OCI-LY3 (cell line): ENCODE results near the gene GNS.

ENCODE experiments used
- H2AFZ ChIP-seq: fragments of 200-600, 300-600 bp; shearing (Covaris generic); 2 replicates; pipeline ENCODE4 v1.6.0; 2014; ENCODE audit warnings: antibody characterized with exemption, low read depth, low read length
- H3K27ac ChIP-seq: fragments of 200-600, 300-600 bp; sonication (generic); 2 replicates; pipeline ENCODE4 v1.5.1; 2014; ENCODE audit warnings: mild to moderate bottlenecking, low read length, moderate library complexity, mixed read lengths
- H3K27me3 ChIP-seq: fragments of 200-600, 300-600 bp; sonication (generic); 2 replicates; pipeline ENCODE4 v1.6.1; 2014; ENCODE audit warnings: low read depth, low read length, mixed read lengths
- H3K36me3 ChIP-seq: fragments of 200-600, 300-600 bp; sonication (generic); replicated peaks from 2 replicates; pipeline ENCODE3; 2014; ENCODE audit warnings: low read depth, low read length, mixed read lengths
- H3K4me1 ChIP-seq: fragments of 300-600, 200-600 bp; sonication (generic); 2 replicates; pipeline ENCODE4 v1.6.1; 2014; ENCODE audit warnings: low read length, mixed read lengths
- H3K4me2 ChIP-seq: fragments of 200-600, 300-600 bp; sonication (generic); 2 replicates; pipeline ENCODE4 v1.6.1; 2014; ENCODE audit warnings: low read length, mixed read lengths
- H3K4me3 ChIP-seq: fragments of 300-600, 200-600 bp; sonication (generic); 2 replicates; pipeline ENCODE4 v1.5.1; 2014; ENCODE audit warnings: antibody characterized with exemption, mild to moderate bottlenecking, low read length, moderate library complexity
- H3K79me2 ChIP-seq: fragments of 300-600, 200-600 bp; shearing (Covaris generic); 2 replicates; pipeline ENCODE4 v1.6.1; 2014; ENCODE audit warnings: mild to moderate bottlenecking, low read length, mixed read lengths
- H3K9ac ChIP-seq: fragments of 300-600, 200-600 bp; shearing (Covaris generic); 2 replicates; pipeline ENCODE4 v1.6.0; 2014; ENCODE audit warnings: mild to moderate bottlenecking, low read length, moderate library complexity
- H3K9me3 ChIP-seq: fragments of 200-600, 300-600 bp; shearing (Covaris generic); 2 replicates; pipeline ENCODE4 v1.6.1; 2014; ENCODE audit warnings: low read length, mixed read lengths; ENCODE audit not compliant: insufficient read depth
- H4K20me1 ChIP-seq: fragments of 200-600, 300-600 bp; sonication (generic); 2 replicates; pipeline ENCODE4 v1.6.1; 2016; ENCODE audit warnings: low read length, mixed read lengths; ENCODE audit not compliant: insufficient read depth
- CTCF ChIP-seq: fragments of 200-600, 300-600 bp; sonication (generic); IDR thresholded peaks from 2 replicates; pipeline ENCODE4 v1.5.1; 2014; ENCODE audit warnings: antibody characterized with exemption, low read length, low read depth
- EZH2phosphoT487 ChIP-seq: fragments of 200-600 bp; shearing (Covaris generic); IDR thresholded peaks from 2 replicates; pipeline ENCODE4 v1.6.1; 2018; ENCODE audit warnings: antibody characterized with exemption, mixed run types, low read depth

The GNS gene

GRCh38 chr12:64723630-64724029, 35.6 kb downstream of the GNS start:
- Histone ChIP-seq H3K27me3 (no peaks in the 10 kb centered on the region), H3K9ac (no peak overlapping the region), H3K4me1 (no peaks in the 10 kb centered on the region), H3K27ac (no peak overlapping the region), H3K9me3 (no peaks in the 10 kb centered on the region), H4K20me1 (no peaks in the 10 kb centered on the region), H2AFZ (no peak overlapping the region), H3K79me2 (no peaks in the 10 kb centered on the region), H3K36me3 (peaks cover 2% of the 10 kb centered on the region), H3K4me2 (no peak overlapping the region), H3K4me3 (no peak overlapping the region)
- TF ChIP-seq EZH2phosphoT487: no peak
- no peak for TF ChIP-seq CTCF

GRCh38 chr12:64722835-64723234, 36.4 kb downstream of the GNS start:
- Histone ChIP-seq H3K4me3 (no peak overlapping the region), H3K27me3 (no peaks in the 10 kb centered on the region), H3K4me2 (no peak overlapping the region), H3K27ac (no peak overlapping the region), H3K36me3 (peaks cover 2% of the 10 kb centered on the region), H3K79me2 (no peaks in the 10 kb centered on the region), H2AFZ (no peak overlapping the region), H3K9me3 (no peaks in the 10 kb centered on the region), H4K20me1 (no peaks in the 10 kb centered on the region), H3K9ac (no peak overlapping the region), H3K4me1 (no peaks in the 10 kb centered on the region)
- TF ChIP-seq CTCF: no peak
- TF ChIP-seq EZH2phosphoT487: no peak

- Histone ChIP-seq H3K4me1 (no peaks in the 10 kb centered on the region), H4K20me1 (no peaks in the 10 kb centered on the region), H3K9ac (no peak overlapping the region), H3K4me2 (no peak overlapping the region), H3K27me3 (no peaks in the 10 kb centered on the region), H3K9me3 (no peaks in the 10 kb centered on the region), H3K36me3 (peaks cover 6% of the 10 kb centered on the region), H2AFZ (no peak overlapping the region), H3K4me3 (no peak overlapping the region), H3K27ac (no peak overlapping the region), H3K79me2 (no peaks in the 10 kb centered on the region)
- TF ChIP-seq EZH2phosphoT487: no peak
- no peak for TF ChIP-seq CTCF
Observed at GRCh38 chr12:64720884-64721283, 38.3 kb downstream of the GNS start.

GRCh38 chr12:64718649-64719048, 40.6 kb downstream of the GNS start:
- H3K27me3 ChIP-seq: no peaks in the 10 kb centered on the region
- no peaks in the 10 kb centered on the region for H3K79me2 ChIP-seq
- no peaks in the 10 kb centered on the region for H4K20me1 ChIP-seq
- H3K4me1 ChIP-seq: peaks cover 8% of the 10 kb centered on the region
- peaks cover 12% of the 10 kb centered on the region for H3K36me3 ChIP-seq
- no peak overlapping the region for H3K9ac ChIP-seq
- H2AFZ ChIP-seq: no peak overlapping the region
- TF ChIP-seq EZH2phosphoT487 (no peak), CTCF (no peak)
- H3K4me3 ChIP-seq: no peak overlapping the region
- no peak overlapping the region for H3K4me2 ChIP-seq
- H3K27ac ChIP-seq: no peak overlapping the region
- no peaks in the 10 kb centered on the region for H3K9me3 ChIP-seq
